IPS-NIHi11 (cell line): ENCODE results near the gene PRKN.

Experiments
- DNase-seq: peaks from one replicate; pipeline ENCODE4 v3.0.0; 2012; ENCODE audit warnings: mixed read lengths, low spot score

The PRKN gene

GRCh38 chr6:161378115-161378514 is 1349.5 kb downstream of the PRKN start:
- no peak for DNase-seq

DNA sequence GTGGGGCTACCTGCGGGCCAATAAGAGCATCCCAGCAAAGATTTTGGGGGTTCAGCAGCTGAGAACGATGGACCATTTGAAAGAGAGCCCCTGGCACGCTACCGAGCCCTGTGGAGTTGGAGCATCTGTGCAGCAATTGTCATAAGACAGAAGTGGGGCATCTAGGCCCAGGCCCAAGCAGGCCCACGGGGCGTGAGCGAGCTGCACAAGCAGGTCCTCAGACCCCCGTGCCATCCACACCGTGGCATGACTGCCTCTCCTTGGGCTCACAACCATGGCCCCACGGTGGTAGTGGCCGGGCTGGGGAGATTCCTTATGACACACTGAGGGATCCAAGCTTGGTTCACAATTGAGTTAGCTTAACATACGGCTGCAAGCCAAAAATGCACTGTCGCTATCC is 1350.5 kb downstream of the PRKN start:
- no peak for DNase-seq

DNA sequence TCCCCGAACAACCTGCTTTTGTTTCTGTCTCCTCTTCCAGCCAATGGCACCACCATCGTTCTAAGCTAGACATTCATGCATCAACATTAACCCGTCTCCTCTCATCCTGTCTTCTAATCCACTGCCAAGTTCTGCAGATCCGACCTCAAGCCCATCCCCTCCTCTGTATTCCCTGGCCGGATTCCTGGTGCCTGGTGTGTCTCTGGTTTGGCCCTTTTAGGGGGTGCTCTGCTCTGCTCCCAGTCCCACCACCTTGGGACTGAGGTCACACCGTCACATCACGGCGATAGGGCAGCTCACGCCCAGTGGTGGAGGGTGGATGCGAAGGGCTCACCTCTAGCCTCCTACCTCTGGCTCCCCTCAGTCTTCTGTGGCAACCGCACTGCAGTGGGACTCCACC is 1351.2 kb downstream of the PRKN start:
- no peak for DNase-seq

DNA sequence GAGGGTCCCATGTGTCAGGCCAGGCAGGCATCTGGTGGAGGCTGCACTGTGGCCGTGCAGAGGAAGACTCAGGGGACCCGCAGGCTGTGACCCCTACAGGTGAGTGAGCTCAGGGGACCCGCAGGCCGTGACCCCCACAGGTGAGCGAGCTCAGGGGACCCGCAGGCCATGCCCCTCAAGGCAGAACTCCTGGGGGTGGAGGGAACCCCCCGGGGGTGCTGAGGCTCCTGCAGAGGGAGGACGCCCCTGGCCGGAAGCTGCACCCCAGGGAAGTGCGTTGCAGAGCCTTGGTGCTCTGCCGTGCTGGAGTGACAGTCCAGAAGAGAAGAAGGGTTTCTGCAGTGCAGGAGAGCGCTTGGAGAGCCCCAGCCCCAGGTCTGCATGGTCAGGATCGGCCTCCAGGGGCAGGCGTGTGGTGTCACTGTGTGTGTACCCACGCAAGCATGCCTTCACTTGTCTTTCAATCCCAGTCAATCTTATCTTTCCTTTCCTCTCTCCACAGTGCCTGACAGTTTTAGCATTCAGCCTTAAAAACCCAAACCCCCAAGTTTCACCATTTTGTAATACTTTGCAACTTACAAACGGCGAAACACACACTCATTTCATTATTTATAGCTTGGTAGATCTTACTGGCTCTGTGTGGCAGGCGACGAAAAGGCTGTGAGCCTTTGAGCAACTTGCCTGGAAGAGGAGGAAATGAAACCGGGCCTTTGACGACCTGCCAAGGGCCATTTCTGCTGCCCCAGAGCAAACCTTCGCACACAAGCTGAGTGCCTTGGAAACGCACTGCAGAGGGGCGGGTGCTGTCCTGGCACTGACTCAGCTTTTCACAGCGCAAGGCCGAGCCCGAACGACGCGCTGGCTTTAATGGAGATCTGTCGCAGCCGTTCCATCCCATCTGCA is 1352.3 kb downstream of the PRKN start:
- peak; percentile 56 for DNase-seq

GRCh38 chr6:161373905-161374451 is 1353.6 kb downstream of the PRKN start:
- DNase-seq, result peak; percentile 68

DNA sequence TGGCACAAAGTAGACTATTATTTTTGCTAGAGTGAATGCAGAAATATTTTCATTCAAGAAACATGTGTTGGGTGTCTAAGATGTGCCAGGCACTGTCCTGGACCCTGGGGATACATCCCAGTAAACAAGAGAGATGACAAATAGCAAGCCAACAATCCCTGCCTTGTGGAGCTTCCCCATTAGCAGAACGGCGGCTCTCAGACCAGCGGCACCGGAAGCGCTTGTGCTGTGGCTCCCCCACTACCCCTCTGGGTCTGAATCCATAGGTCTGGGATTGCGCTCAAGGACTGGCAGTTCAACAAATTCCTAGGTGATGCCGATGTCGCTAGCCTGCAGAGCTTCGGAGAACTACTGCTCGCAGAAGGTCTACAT is 1355.2 kb downstream of the PRKN start:
- DNase-seq, result no peak

DNA sequence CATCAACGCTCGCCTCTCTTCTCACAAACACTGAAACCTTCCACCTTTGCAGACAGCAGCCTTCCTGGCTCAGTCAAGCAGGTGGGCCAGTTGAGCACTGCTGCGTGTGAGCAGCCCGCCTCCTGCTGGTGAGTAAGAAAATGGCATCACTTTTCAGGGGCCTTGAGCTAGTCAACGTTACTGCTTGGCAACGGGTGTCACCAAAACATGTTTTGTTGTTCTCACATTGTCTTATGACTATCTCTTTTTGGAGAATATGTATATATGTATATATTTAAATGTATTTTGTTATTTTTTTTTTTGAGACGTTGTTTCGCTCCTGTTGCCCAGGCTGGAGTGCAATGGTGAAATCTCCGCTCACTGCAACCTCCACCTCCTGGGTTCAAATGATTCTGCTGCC is 1356.7 kb downstream of the PRKN start:
- peak; percentile 81 for DNase-seq

DNA sequence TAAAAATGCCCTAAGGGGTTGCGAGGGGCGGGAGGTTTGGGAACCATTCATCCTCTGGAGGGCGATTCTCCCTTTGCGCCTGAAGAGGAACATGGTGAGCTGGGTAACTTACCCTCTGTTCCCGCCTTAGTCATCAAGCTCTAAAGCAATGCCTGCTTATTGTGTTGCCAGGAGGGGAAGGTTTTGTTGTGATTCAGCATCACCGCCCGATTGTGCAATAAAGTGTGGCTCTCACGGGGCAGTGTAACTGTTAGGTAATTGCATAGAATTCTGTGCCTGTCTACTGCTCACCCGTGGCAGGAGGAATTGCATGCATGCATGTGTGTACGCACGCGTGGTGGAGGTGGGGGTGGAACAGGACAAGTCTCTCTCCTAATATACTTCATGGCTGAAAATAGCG is 1358.2 kb downstream of the PRKN start:
- no peak for DNase-seq

DNA sequence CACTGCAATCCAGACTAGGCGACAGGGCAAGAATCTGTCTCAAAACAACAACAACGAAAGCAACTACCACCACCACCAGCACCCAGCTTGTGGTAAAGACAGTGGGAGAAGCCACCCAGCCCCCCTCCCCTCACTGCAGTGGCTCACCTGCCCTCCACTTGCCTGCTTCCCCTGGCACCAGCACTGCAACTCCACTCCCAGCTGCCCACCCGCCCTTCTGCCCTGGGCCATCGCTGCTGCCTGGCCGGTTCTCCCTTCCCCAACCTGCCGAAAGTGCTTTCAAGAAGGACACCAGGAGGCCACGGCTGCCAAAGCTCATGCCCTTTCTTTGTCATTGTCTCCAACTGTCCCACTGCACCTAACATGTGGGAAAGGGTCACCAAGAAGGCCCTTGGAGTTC is 1359.1 kb downstream of the PRKN start:
- DNase-seq, result no peak

GRCh38 chr6:161367472-161367871 is 1360.1 kb downstream of the PRKN start:
- DNase-seq, result no peak

- DNase-seq, result no peak
These were observed 1361.2 kb downstream of the PRKN start for GRCh38 chr6:161366301-161366923.

- DNase-seq, result no peak
These were observed 1361.9 kb downstream of the PRKN start for GRCh38 chr6:161365633-161366032.

GRCh38 chr6:161363286-161363685 is 1364.3 kb downstream of the PRKN start:
- DNase-seq, result no peak

DNA sequence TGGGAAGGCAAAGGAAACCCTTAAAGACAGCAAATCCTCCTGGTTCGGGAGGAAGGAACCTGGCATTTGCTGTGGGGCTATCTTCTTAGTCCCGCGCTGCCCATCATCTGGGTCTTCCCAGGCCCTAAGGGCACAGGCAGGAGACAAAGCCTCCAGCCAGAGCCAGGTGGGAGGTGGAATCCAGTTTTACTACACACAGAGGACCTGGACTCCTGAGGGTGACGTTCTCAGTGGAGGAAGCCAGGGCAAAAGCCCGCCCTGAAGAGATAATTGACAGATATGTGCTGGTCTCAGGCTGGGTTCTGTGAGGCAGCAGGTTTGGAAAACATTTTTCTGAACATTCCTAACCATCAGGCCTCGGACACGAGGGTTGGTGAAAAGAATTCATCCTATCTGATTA is 1365.3 kb downstream of the PRKN start:
- no peak for DNase-seq

- no peak for DNase-seq
These were observed 1366.0 kb downstream of the PRKN start for GRCh38 chr6:161361529-161361928.

DNA sequence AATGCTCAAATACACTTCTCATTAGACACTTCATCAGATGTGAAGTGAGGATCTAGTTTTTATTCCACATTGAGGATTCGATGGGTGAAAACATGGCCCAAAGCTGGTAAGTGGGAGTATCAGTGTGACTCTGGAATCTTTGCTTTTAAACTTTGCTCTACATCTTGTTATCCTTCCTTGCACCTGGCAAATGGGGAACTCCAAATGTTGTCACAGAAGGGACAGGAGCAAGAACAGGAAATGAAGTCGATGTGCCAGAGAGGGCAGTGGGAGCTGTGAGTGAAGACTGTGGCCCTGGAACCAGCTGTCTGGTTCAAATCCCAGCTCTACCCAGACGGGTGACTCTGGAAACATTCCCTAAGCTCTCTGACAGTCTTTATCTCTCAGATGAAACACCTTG is 1367.0 kb downstream of the PRKN start:
- no peak for DNase-seq

DNA sequence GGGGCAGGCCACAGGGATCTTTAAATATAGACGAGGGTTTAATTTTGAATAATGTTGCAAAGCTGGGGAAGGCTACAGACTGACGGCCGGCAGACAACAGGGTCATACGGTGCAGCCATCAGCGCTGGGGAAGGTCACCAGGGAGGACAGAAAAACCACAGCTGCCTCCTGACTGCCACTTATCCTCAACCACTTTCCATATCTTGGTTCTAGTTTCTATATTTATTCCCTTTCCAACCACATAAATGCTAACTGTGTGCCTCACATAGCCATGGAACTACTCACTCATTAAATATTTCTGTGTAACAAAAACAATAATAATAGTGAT is 1368.0 kb downstream of the PRKN start:
- DNase-seq, result no peak

DNA sequence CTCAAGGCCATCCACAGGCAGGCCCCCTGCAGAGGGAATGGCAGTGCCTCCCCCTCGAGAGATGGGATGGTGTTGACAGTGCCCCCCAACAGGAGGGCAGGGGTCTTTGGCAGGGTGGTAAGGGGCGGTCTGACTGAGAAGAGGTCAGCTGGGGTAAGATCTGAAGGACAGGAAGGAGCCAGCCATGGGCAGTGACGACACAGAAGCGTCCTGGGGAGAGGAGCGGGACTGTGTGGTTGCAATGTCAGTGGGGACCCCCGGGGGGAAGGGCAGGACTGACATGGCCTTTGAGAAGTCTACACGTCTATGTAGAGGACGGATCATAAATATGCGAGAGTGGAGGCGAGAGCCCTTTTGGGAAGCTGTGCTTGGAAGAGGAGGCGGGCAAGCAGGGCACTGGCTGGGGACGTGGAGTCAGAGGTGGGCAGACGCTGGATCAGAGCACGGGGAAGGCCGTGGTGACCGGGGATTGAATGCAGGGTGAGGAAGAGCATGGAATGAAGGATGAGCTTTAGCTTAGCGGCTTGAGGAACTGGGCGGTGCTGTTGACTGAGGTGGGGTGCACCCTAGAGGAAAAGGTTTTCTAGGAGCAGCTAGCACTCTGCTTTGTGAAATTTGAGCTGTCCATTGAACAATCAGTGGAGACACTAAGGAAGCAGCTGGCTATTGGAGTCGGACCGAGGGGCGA is 1371.3 kb downstream of the PRKN start:
- no peak for DNase-seq

DNA sequence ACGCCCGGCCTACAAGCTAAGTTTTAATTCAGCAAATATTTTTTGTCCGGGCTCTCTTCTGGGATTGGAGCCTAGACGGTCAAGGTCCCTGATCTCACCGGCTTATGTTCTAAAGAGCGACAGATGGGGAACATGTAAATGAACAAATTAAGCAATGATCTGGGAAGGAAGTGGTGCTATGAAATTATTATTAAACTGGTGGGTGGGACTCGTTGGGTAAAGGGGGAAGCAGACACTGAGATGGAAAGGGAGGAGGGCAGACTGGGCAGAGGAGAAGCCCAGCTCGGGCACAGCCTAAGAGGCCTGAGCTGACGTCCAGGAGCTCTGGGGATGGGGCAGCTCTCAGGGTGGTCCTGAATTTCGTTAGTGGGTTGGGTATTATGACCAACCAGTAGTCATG is 1371.9 kb downstream of the PRKN start:
- no peak for DNase-seq

DNA sequence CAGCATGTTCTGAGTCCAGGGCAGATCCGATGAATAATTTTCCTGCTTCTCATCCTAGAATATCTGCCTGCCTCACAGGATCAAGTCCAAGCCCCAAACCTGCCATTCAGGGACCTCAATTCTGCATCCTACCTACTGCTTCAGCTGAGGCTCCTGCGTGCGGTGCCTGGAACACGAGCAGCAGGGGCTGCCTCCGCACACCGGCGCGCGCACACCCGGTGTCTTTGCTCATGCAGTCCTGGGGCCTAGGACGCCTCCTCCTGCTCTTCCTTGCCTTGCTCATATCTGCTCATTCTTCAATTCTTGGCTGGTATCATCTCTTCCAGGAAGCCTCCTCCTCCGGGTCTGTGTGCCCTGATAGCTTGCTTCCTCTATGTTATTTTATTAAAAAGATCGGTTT is 1372.6 kb downstream of the PRKN start:
- no peak for DNase-seq

DNA sequence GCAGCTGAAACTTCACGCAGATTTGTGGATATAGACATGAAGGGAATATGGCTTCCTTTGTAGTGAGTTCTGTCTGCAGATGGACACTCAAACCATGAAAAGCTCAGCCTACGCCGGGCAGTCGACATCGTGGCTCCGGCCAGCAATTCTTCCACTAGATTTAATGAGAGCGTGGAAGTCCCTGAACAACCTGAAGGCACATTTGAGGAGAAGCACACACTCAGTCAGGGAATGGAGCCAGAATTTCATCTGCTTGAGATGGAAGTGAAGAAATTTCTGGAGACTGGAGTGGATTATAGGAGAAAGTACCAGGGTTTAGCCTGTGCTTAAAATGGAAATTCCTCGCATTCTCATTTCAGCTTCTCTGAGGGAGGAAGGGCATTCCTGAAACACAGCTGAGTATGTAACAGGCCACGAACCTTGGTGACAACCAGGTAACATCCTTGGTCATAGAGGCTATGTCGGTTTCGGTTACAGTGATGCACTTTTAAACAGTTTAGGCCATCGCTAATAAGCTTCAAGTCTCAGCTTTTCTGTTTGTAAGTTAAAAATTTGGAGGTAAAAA is 1373.2 kb downstream of the PRKN start:
- no peak for DNase-seq

DNA sequence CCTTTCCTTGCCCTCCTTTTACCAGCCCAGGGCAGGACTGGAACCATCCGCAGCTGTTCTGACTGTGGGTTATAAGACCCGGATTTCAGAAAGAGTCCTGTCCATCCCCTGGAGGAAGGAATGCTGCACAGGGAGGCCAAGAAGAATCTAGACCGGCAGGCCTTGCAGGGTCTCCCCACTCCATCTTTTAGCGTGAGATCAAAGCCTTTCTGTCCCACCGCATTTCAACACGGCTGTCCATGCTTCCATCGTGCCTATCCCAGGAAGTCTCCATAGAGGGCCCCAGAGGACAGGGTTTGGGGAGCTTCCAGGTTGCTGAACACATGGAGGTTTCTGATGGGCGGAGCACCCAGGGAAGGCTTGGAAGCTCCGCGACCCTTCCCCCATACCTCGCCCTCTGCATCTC is 1374.4 kb downstream of the PRKN start:
- DNase-seq, result peak; percentile 57

- DNase-seq, result no peak
These were observed 1375.7 kb downstream of the PRKN start for GRCh38 chr6:161351858-161352257.
